Neural cell (in vitro differentiated cells): Measurements from ENCODE around the gene GPR158.

ENCODE experiments used
- EP300 ChIP-seq: fragments of 450-650 bp; conservative IDR thresholded peaks from 2 replicates; pipeline ENCODE4 v1.6.1; 2014; ENCODE audit warnings: antibody characterized with exemption, mild to moderate bottlenecking, moderate library complexity; ENCODE audit not compliant: poor library complexity, severe bottlenecking
- MXI1 ChIP-seq: fragments of 450-650 bp; conservative IDR thresholded peaks from 2 replicates; pipeline ENCODE4 v1.6.1; 2014; ENCODE audit warnings: antibody characterized with exemption, mild to moderate bottlenecking; ENCODE audit not compliant: poor library complexity, severe bottlenecking
- POLR2AphosphoS5 ChIP-seq: IDR thresholded peaks from 2 replicates; pipeline ENCODE4 v1.6.1; 2012
- RAD21 ChIP-seq: fragments of 450-650 bp; conservative IDR thresholded peaks from 2 replicates; pipeline ENCODE4 v1.6.1; 2014; ENCODE audit warnings: antibody characterized with exemption, mild to moderate bottlenecking, moderate library complexity
- TF ChIP-seq, protein P1 (sequence below): fragments of 450-650 bp; IDR thresholded peaks from 2 replicates; pipeline ENCODE4 v1.5.1; 2014; ENCODE audit warnings: antibody characterized with exemption, mild to moderate bottlenecking, moderate library complexity; ENCODE audit not compliant: poor library complexity, severe bottlenecking
- TF ChIP-seq, protein P2 (sequence below): IDR thresholded peaks from 2 replicates; pipeline ENCODE4 v1.6.1; 2012; ENCODE audit warnings: borderline replicate concordance

DNA sequence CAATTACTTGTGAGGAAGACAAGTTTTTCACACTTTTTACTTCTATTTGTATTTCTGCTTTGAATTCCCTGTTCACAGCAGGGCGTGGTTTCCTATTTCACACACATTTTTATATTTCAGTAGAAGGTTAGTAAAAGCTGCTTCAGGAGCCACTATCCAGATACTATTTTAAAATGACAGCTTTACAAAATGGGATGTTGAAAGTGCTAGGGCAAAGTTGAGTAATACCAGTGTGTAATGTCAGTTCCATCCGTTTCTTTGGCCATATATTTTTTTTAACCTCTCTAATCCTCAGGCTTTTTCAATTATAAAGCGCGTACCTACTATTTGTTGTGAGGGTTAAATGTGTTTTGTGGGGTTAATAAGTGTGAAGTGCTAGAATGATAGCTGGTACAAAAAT, 276.6 kb downstream of the GPR158 start:
- TF ChIP-seq, protein P1, sequence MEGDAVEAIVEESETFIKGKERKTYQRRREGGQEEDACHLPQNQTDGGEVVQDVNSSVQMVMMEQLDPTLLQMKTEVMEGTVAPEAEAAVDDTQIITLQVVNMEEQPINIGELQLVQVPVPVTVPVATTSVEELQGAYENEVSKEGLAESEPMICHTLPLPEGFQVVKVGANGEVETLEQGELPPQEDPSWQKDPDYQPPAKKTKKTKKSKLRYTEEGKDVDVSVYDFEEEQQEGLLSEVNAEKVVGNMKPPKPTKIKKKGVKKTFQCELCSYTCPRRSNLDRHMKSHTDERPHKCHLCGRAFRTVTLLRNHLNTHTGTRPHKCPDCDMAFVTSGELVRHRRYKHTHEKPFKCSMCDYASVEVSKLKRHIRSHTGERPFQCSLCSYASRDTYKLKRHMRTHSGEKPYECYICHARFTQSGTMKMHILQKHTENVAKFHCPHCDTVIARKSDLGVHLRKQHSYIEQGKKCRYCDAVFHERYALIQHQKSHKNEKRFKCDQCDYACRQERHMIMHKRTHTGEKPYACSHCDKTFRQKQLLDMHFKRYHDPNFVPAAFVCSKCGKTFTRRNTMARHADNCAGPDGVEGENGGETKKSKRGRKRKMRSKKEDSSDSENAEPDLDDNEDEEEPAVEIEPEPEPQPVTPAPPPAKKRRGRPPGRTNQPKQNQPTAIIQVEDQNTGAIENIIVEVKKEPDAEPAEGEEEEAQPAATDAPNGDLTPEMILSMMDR, result no peak
- TF ChIP-seq EP300 (no peak), RAD21 (no peak), MXI1 (no peak), POLR2AphosphoS5 (no peak)
- TF ChIP-seq, protein P2, sequence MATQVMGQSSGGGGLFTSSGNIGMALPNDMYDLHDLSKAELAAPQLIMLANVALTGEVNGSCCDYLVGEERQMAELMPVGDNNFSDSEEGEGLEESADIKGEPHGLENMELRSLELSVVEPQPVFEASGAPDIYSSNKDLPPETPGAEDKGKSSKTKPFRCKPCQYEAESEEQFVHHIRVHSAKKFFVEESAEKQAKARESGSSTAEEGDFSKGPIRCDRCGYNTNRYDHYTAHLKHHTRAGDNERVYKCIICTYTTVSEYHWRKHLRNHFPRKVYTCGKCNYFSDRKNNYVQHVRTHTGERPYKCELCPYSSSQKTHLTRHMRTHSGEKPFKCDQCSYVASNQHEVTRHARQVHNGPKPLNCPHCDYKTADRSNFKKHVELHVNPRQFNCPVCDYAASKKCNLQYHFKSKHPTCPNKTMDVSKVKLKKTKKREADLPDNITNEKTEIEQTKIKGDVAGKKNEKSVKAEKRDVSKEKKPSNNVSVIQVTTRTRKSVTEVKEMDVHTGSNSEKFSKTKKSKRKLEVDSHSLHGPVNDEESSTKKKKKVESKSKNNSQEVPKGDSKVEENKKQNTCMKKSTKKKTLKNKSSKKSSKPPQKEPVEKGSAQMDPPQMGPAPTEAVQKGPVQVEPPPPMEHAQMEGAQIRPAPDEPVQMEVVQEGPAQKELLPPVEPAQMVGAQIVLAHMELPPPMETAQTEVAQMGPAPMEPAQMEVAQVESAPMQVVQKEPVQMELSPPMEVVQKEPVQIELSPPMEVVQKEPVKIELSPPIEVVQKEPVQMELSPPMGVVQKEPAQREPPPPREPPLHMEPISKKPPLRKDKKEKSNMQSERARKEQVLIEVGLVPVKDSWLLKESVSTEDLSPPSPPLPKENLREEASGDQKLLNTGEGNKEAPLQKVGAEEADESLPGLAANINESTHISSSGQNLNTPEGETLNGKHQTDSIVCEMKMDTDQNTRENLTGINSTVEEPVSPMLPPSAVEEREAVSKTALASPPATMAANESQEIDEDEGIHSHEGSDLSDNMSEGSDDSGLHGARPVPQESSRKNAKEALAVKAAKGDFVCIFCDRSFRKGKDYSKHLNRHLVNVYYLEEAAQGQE, result no peak
